Panc1 (cell line): ENCODE results near the gene SLC16A3.
"Not testable (repeated sequence)": the region's sequence is repeated elsewhere in the genome, so short reads cannot be mapped to it uniquely, and the experiment has no call there.

Experiments
- CTCF ChIP-seq: fragments of 450-650 bp; IDR thresholded peaks from 2 replicates; pipeline ENCODE4 v1.5.1; 2017; ENCODE audit warnings: mild to moderate bottlenecking
- POLR2AphosphoS5 ChIP-seq: IDR thresholded peaks from 2 replicates; pipeline ENCODE4 v1.6.1; 2012; ENCODE audit warnings: mild to moderate bottlenecking, low read depth, low read length, moderate library complexity
- SIN3A ChIP-seq: IDR thresholded peaks from 2 replicates; pipeline ENCODE4 v1.6.1; 2012; ENCODE audit warnings: low read depth, mild to moderate bottlenecking, low read length, moderate library complexity, borderline replicate concordance; ENCODE audit not compliant: insufficient read depth

GRCh38 chr17:82193050-82193449, 35.8 kb upstream of the SLC16A3 start:
- not testable (repeated sequence) for TF ChIP-seq CTCF, POLR2AphosphoS5, SIN3A
